ENCODE data around the gene NAA35. TPM values are rescaled to one million over a fixed set of nuclear protein-coding genes. Genes with fewer than 3 reads are reported as not detected.

Gene NAA35
- total and polyA plus RNA-seq, 2 of the 8 experiments (the other 6 are each of a cell fraction or from before 2014, with no cell fraction given), result 12.9 to 35.2 TPM

DNA sequence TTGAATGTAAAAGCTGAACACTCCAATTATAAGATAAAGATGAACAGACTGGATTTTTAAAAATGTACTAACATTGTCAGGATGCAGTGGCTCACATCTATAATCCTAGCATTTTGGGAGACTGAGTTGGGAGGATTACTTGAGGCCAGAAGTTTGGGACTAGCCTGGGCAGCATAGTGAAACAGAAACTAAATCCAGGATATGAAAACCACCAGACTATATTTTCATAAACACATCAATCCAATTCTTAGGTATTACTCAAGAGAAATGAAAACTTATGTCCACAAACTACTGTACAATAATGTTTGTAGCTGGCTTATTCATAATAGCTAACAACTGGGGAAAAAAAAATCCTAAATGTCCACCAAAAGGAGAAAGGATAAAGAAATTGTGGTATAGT is 26.8 kb upstream of the NAA35 start:
- Histone ChIP-seq H3K56ac (replicated peaks; ENCODE audit: insufficient read length, low read depth, low read length) (no peak overlapping the region), H2BK15ac (ENCODE audit: low read length) (no peak overlapping the region), H3K9ac (replicated peaks in 1 of 4; ENCODE audit: extremely low read depth in 1 of 4, low read depth in 3 of 4, low read length in 3 of 4) (no peak overlapping the region), H3K79me1 (ENCODE audit: low read depth, low read length) (no peaks in the 10 kb centered on the region), H3K36me3 (ENCODE audit: control insufficient read depth in 2 of 4, insufficient read depth in 4 of 4, low read length in 3 of 4) (no peaks in the 10 kb centered on the region), H3K23me2 (ENCODE audit: low read depth, low read length) (no peaks in the 10 kb centered on the region), H3K79me2 (ENCODE audit: control insufficient read depth in 1 of 2, insufficient read depth in 2 of 2, low read length in 2 of 2) (no peaks in the 10 kb centered on the region), H2BK20ac (ENCODE audit: low read length) (no peak overlapping the region), H3K9me3 (ENCODE audit: insufficient read depth in 2 of 2, low read depth in 1 of 2, low read length in 1 of 2) (no peaks in the 10 kb centered on the region), H3K4me2 (ENCODE audit: insufficient read depth in 1 of 2, low read depth in 2 of 2, low read length in 2 of 2) (no peak overlapping the region), H4K20me1 (replicated peaks in 1 of 2; ENCODE audit: control insufficient read depth in 1 of 2, insufficient read depth in 2 of 2, low read length in 2 of 2) (no peaks in the 10 kb centered on the region), H3K27ac (ENCODE audit: low read depth, low read length) (no peak overlapping the region), H4K5ac (ENCODE audit: insufficient read length, low read depth, low read length) (no peak overlapping the region), H3K14ac (ENCODE audit: insufficient read length) (no peak overlapping the region), H3K18ac (ENCODE audit: extremely low read depth, low read length) (no peak overlapping the region), H2AFZ (ENCODE audit: low read length) (no peak overlapping the region), H3K4me3 (ENCODE audit: extremely low read depth in 1 of 4, insufficient read depth in 2 of 4, low read depth in 3 of 4, low read length in 4 of 4) (no peak overlapping the region), H2BK120ac (replicated peaks; ENCODE audit: low read depth, low read length) (no peak overlapping the region), H2AK5ac (ENCODE audit: low read depth, low read length) (no peak overlapping the region), H2BK12ac (ENCODE audit: low read depth, low read length) (no peak overlapping the region), H3K27me3 (replicated peaks in 1 of 4; ENCODE audit: control insufficient read depth in 3 of 4, extremely low read depth in 1 of 4, insufficient read depth in 3 of 4, low read length in 3 of 4) (no peaks in the 10 kb centered on the region), H4K8ac (ENCODE audit: extremely low read depth, insufficient read depth, low read length) (no peak overlapping the region), H4K91ac (replicated peaks; ENCODE audit: insufficient read length, low read length) (no peak overlapping the region), H2BK5ac (ENCODE audit: low read depth, low read length) (no peak overlapping the region), H3K4me1 (replicated peaks in 1 of 4; ENCODE audit: control insufficient read depth in 3 of 4, insufficient read depth in 4 of 4, low read length in 3 of 4) (no peaks in the 10 kb centered on the region), H3K23ac (ENCODE audit: insufficient read length) (no peak overlapping the region), H3K4ac (replicated peaks; ENCODE audit: insufficient read length, low read depth, low read length) (no peak overlapping the region)
- ChIA-PET POLR2A (ENCODE audit: partially characterized antibody) (no interaction called here), CTCF (ENCODE audit: partially characterized antibody) (no interaction called here)
- FAIRE-seq, result no peak
- no peak for DNase-seq (ENCODE audit: low read depth in 1 of 2, low spot score in 2 of 2)
- TF ChIP-seq CREB1 (IDR thresholded peaks at IDR 0.05), result no peak
- TF ChIP-seq, protein P1, sequence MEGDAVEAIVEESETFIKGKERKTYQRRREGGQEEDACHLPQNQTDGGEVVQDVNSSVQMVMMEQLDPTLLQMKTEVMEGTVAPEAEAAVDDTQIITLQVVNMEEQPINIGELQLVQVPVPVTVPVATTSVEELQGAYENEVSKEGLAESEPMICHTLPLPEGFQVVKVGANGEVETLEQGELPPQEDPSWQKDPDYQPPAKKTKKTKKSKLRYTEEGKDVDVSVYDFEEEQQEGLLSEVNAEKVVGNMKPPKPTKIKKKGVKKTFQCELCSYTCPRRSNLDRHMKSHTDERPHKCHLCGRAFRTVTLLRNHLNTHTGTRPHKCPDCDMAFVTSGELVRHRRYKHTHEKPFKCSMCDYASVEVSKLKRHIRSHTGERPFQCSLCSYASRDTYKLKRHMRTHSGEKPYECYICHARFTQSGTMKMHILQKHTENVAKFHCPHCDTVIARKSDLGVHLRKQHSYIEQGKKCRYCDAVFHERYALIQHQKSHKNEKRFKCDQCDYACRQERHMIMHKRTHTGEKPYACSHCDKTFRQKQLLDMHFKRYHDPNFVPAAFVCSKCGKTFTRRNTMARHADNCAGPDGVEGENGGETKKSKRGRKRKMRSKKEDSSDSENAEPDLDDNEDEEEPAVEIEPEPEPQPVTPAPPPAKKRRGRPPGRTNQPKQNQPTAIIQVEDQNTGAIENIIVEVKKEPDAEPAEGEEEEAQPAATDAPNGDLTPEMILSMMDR (IDR thresholded peaks at IDR 0.05; ENCODE audit: control extremely low read depth in 1 of 3, insufficient read depth in 1 of 3, low read depth in 1 of 3, low read length in 3 of 3), result no peak
- no peak for TF ChIP-seq TCF12 (IDR thresholded peaks at IDR 0.05; ENCODE audit: low read depth, low read length)
- TF ChIP-seq ASH2L (IDR thresholded peaks at IDR 0.05; ENCODE audit: low read length), result no peak
- no peak for TF ChIP-seq KDM1A (IDR thresholded peaks at IDR 0.05; ENCODE audit: borderline replicate concordance, low read length)
- no peak for TF ChIP-seq CBX8 (IDR thresholded peaks at IDR 0.05; ENCODE audit: borderline replicate concordance, low read depth, low read length)
- no peak for TF ChIP-seq TAF1 (IDR thresholded peaks at IDR 0.05; ENCODE audit: low read depth, low read length)
- TF ChIP-seq, protein P2, sequence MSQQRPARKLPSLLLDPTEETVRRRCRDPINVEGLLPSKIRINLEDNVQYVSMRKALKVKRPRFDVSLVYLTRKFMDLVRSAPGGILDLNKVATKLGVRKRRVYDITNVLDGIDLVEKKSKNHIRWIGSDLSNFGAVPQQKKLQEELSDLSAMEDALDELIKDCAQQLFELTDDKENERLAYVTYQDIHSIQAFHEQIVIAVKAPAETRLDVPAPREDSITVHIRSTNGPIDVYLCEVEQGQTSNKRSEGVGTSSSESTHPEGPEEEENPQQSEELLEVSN (IDR thresholded peaks at IDR 0.05), result no peak
- TF ChIP-seq SUZ12 (IDR thresholded peaks at IDR 0.05; ENCODE audit: low read length), result no peak
- TF ChIP-seq POLR2AphosphoS5 (IDR thresholded peaks at IDR 0.05; ENCODE audit: low read depth, low read length), result no peak
- no peak for TF ChIP-seq JUN (IDR thresholded peaks at IDR 0.05; ENCODE audit: low read depth, low read length)
- no peak for TF ChIP-seq RNF2 (IDR thresholded peaks at IDR 0.05; ENCODE audit: borderline replicate concordance, low read depth, low read length, missing control alignments, poor library complexity, severe bottlenecking)
- no peak for TF ChIP-seq FOSL1 (IDR thresholded peaks at IDR 0.05; ENCODE audit: insufficient read depth, low read depth, low read length)
